ENCODE results near the gene SOX15. TPM values are rescaled to one million over a fixed set of nuclear protein-coding genes. Genes with fewer than 3 reads are reported as not detected.
A peak's percentile ranks its signal among the peaks of the same experiment; 100 is the strongest.

SOX15 gene
- total RNA-seq, 4 donors from 2014 or later = 68.0 to 140 (median 102) TPM

GRCh38 chr17:7588553-7589203 is 1.2 kb downstream of the SOX15 start:
- Histone ChIP-seq H3K9me3 (no peaks in the 10 kb centered on the region), H3K4me3 (peak overlapping the region; percentile 59), H3K27me3 (no peaks in the 10 kb centered on the region), H3K36me3 (peaks cover 33% of the 10 kb centered on the region), H3K27ac (peak overlapping the region; percentile 79), H3K4me1 (peaks cover 69% of the 10 kb centered on the region)
- DNase-seq (ENCODE audit: low spot score in 2 of 2) = no peak
- TF ChIP-seq POLR2A (IDR thresholded peaks at IDR 0.05) = no peak
- no peak for TF ChIP-seq EP300 (IDR thresholded peaks at IDR 0.05)
- TF ChIP-seq POLR2AphosphoS5 (IDR thresholded peaks at IDR 0.05) = no peak
- TF ChIP-seq CTCF (IDR thresholded peaks at IDR 0.05) = no peak
- WGBS = 32% methylated on average over 24 of the region's 30 CpGs

DNA sequence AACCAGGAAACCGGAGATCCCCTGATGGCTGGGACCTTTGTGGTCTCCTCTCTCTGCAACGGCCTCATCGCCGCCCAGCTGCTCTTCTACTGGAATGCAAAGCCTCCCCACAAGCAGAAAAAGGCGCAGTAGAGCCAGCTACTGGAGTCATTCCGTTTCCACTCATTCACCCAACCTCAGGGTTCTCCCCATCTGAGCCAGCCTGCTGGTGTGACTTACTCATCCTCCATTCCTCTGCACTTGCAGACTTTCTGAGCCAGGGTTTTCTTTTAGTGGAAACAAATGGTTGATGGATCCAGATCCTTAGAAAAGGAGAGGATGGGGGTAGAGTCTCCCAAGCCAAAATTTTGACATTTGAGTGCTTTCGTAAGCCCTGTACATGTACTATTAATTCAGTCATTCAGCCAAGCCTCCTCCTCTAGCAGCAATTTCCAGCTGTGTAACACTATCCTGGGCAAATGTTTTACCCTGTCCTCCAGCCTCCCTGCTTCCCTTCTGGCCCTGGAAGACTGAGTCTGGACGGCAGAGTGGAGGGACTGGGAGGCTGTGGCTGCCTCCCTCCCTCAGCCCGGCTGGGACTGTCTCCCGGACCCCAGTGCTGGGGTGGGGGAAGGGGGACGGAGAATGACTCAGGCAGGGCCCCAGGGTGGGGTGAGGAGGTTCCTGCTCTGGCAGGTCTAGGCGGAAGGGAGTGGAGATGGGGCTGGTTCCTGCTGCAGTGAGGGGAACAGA is 2.3 kb downstream of the SOX15 start:
- H3K4me1 ChIP-seq = peaks cover 76% of the 10 kb centered on the region
- no peak for DNase-seq (ENCODE audit: low spot score in 2 of 2)
- 41% methylated on average over 12 of the region's 12 CpGs for WGBS
- peak overlapping the region; percentile 79 for H3K27ac ChIP-seq
- no peaks in the 10 kb centered on the region for H3K9me3 ChIP-seq
- H3K27me3 ChIP-seq = no peaks in the 10 kb centered on the region
- no peak for TF ChIP-seq CTCF (IDR thresholded peaks at IDR 0.05)
- no peak for TF ChIP-seq POLR2A (IDR thresholded peaks at IDR 0.05)
- no peak for TF ChIP-seq EP300 (IDR thresholded peaks at IDR 0.05)
- no peak for TF ChIP-seq POLR2AphosphoS5 (IDR thresholded peaks at IDR 0.05)
- peaks cover 22% of the 10 kb centered on the region for H3K36me3 ChIP-seq
- H3K4me3 ChIP-seq = peak overlapping the region; percentile 59

DNA sequence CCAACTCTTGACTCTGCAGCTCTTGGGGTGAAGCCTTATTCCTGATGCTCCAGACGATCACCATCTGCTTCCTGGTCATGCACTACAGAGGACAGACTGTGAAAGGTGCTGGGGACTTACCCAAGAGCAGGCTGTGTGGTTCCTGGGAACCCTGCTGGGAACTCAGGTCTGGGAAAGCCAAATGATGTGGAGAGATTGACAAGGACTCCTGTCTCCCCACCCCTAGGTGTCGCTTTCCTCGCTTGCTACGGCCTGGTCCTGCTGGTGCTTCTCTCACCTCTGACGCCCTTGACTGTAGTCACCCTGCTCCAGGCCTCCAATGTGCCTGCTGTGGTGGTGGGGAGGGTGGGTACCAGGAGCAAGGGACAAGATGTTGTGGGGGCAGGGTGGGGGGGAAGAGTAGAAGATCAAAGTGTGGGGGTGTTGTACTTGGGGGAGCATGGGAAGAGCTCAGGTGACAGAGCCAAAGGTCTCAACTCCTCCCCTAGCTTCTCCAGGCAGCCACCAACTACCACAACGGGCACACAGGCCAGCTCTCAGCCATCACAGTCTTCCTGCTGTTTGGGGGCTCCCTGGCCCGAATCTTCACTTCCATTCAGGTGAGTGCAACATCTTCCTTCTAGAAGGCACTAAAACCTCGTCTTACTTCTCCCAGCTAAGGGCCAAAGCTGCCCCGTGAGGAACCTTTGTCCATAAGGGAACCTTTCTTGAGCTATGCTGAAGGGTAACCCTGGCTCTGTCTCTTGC is 3.0 kb downstream of the SOX15 start:
- peaks cover 15% of the 10 kb centered on the region for H3K36me3 ChIP-seq
- WGBS = 46% methylated on average over 6 of the region's 9 CpGs
- TF ChIP-seq POLR2AphosphoS5 (IDR thresholded peaks at IDR 0.05) = no peak
- peak; percentile 9 to 54 for TF ChIP-seq CTCF (IDR thresholded peaks at IDR 0.05)
- H3K4me3 ChIP-seq = no peak overlapping the region
- H3K4me1 ChIP-seq = peaks cover 83% of the 10 kb centered on the region
- no peak for DNase-seq (ENCODE audit: low spot score in 2 of 2)
- H3K27me3 ChIP-seq = no peaks in the 10 kb centered on the region
- H3K9me3 ChIP-seq = no peaks in the 10 kb centered on the region
- H3K27ac ChIP-seq = peak overlapping the region; percentile 79

GRCh38 chr17:7583253-7584109 is 6.4 kb downstream of the SOX15 start, which contains the start of gene MPDU1:
MPDU1 (plus strand) TSS chr17:7583852; CDS start chr17:7583863, 11 bp downstream.
- peak within 1 kb of the TSS; percentile 96 for H3K27ac ChIP-seq
- WGBS = 9% methylated on average over 60 of the region's 69 CpGs
- H3K4me3 ChIP-seq = peak within 1 kb of the TSS; percentile 60
- H3K4me1 ChIP-seq = peaks cover 84% of the 10 kb centered on the region
- peaks cover 11% of the 10 kb centered on the region for H3K36me3 ChIP-seq
- H3K9me3 ChIP-seq = no peaks in the 10 kb centered on the region
- H3K27me3 ChIP-seq = no peaks in the 10 kb centered on the region
- DNase-seq (ENCODE audit: low spot score in 2 of 2) = peak; percentile 98
- TF ChIP-seq EP300 (IDR thresholded peaks at IDR 0.05) (no peak), CTCF (IDR thresholded peaks at IDR 0.05) (no peak), POLR2AphosphoS5 (IDR thresholded peaks at IDR 0.05) (peak; percentile 43 to 98 (median 54)), POLR2A (IDR thresholded peaks at IDR 0.05) (peak in 1 of 2 donors; percentile 68)

Measured in suprapubic skin (tissue), 4 donors.